RWPE2 (cell line): ENCODE measurements around the gene EOLA2.
"Not testable (repeated sequence)": the region's sequence is repeated elsewhere in the genome, so short reads cannot be mapped to it uniquely, and the experiment has no call there.

Experiments
- ATAC-seq: fragments of 200-7000 bp; cut with Tn5 transposase; 3 replicates; pipeline ENCODE4 v1.9.1; 2021; ENCODE audit warnings: low read depth
- DNase-seq: peaks from one replicate; pipeline ENCODE4 v3.0.0-alpha.2; 2020; ENCODE audit warnings: low spot score
- H3K27ac ChIP-seq: fragments of 450-650 bp; 2 replicates; pipeline ENCODE4 v1.5.1; 2017; ENCODE audit warnings: mild to moderate bottlenecking; ENCODE audit not compliant: poor library complexity, severe bottlenecking
- H3K27me3 ChIP-seq: fragments of 250-450 bp; sonication (Bioruptor Pico); 2 replicates; pipeline ENCODE4 v1.5.1; 2021; ENCODE audit warnings: mild to moderate bottlenecking, moderate library complexity; ENCODE audit not compliant: insufficient read depth, poor library complexity, severe bottlenecking
- H3K36me3 ChIP-seq: fragments of 250-450 bp; sonication (Bioruptor Pico); 2 replicates; pipeline ENCODE4 v1.5.1; 2020; ENCODE audit warnings: low read depth, mild to moderate bottlenecking, moderate library complexity
- H3K4me1 ChIP-seq: fragments of 250-450 bp; sonication (Bioruptor Pico); 2 replicates; pipeline ENCODE4 v1.5.1; 2021; ENCODE audit warnings: mild to moderate bottlenecking, moderate library complexity; ENCODE audit not compliant: insufficient read depth, poor library complexity, severe bottlenecking
- H3K4me3 ChIP-seq: fragments of 250-450 bp; sonication (Bioruptor Pico); 2 replicates; pipeline ENCODE4 v1.5.1; 2021; ENCODE audit warnings: mild to moderate bottlenecking, moderate library complexity; ENCODE audit not compliant: severe bottlenecking
- H3K9me3 ChIP-seq: fragments of 250-450 bp; sonication (Bioruptor Pico); 2 replicates; pipeline ENCODE4 v1.5.1; 2021; ENCODE audit warnings: mild to moderate bottlenecking, moderate library complexity; ENCODE audit not compliant: severe bottlenecking
- TF ChIP-seq, protein P1 (sequence below): fragments of 450-650 bp; IDR thresholded peaks from one replicate; pipeline ENCODE4 v1.5.1; 2017; ENCODE audit warnings: mild to moderate bottlenecking, moderate library complexity; ENCODE audit not compliant: poor library complexity, severe bottlenecking

The EOLA2 gene

GRCh38 chrX:149949743-149950436, 11.6 kb upstream of the EOLA2 start:
- TF ChIP-seq, protein P1, sequence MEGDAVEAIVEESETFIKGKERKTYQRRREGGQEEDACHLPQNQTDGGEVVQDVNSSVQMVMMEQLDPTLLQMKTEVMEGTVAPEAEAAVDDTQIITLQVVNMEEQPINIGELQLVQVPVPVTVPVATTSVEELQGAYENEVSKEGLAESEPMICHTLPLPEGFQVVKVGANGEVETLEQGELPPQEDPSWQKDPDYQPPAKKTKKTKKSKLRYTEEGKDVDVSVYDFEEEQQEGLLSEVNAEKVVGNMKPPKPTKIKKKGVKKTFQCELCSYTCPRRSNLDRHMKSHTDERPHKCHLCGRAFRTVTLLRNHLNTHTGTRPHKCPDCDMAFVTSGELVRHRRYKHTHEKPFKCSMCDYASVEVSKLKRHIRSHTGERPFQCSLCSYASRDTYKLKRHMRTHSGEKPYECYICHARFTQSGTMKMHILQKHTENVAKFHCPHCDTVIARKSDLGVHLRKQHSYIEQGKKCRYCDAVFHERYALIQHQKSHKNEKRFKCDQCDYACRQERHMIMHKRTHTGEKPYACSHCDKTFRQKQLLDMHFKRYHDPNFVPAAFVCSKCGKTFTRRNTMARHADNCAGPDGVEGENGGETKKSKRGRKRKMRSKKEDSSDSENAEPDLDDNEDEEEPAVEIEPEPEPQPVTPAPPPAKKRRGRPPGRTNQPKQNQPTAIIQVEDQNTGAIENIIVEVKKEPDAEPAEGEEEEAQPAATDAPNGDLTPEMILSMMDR = no peak
- no peaks in the 10 kb centered on the region for H3K9me3 ChIP-seq
- no peaks in the 10 kb centered on the region for H3K4me1 ChIP-seq
- ATAC-seq = no peak
- no peak overlapping the region for H3K27ac ChIP-seq
- H3K36me3 ChIP-seq = peaks cover 3% of the 10 kb centered on the region; the same call in 1 of the 2 replicates
- H3K27me3 ChIP-seq = no peaks in the 10 kb centered on the region
- H3K4me3 ChIP-seq = no peak overlapping the region
- no peak for DNase-seq

DNA sequence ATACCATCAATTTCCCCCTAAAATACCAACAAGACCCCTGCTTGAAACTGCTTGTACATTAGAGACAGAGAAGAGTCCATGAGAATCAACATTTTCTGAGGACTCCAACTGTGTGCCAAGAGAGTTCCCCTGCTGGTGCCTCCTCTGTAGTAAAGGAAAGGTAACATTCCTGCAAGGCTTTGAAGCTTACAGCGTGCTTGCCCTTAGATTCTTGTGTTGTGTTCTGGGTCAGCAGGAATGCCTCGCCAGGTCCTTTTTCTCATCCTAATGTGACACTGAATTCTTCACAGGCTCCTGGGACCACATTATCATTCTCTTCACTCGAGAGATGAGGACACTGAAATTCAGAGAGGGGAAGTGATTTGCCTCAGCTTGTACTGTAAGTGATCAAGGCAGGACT, 9.7 kb upstream of the EOLA2 start:
- Histone ChIP-seq H3K27ac (no peak overlapping the region), H3K27me3 (no peaks in the 10 kb centered on the region), H3K4me3 (no peak overlapping the region), H3K9me3 (no peaks in the 10 kb centered on the region), H3K36me3 (peaks cover 6% of the 10 kb centered on the region; the same call in 1 of the 2 replicates), H3K4me1 (no peaks in the 10 kb centered on the region)
- no peak for DNase-seq
- TF ChIP-seq, protein P1 = no peak
- no peak for ATAC-seq

- ATAC-seq = not testable (repeated sequence)
Measured at GRCh38 chrX:149946932-149947331, 8.6 kb upstream of the EOLA2 start.

DNA sequence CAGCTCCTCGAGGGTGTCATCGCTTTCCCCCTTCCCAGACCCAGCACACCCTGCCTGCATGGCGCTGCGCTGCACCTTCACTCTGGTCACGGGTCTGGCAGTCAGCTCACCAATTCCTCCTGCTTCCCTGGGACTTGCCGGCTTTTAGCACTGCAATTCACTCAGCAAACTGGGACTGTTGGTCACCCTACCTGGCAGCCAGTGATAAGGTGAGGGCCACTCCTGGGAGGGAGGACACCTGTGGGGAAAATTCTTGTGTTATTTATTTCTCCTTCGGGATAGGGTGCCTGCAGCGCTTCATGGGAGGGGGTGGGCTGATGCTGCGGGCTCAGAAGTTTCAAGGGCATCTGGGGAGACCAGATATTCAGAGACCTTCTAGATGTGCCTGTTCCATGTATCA, 7.5 kb upstream of the EOLA2 start:
- H3K27ac ChIP-seq, H3K36me3 ChIP-seq, DNase-seq, H3K4me3 ChIP-seq, ATAC-seq, H3K27me3 ChIP-seq, H3K9me3 ChIP-seq, H3K4me1 ChIP-seq: not testable (repeated sequence)

More at GRCh38 chrX:149946932-149947331, 8.6 kb upstream of the EOLA2 start:
- H3K27ac ChIP-seq, H3K4me3 ChIP-seq, H3K4me1 ChIP-seq, H3K9me3 ChIP-seq, H3K27me3 ChIP-seq, DNase-seq, H3K36me3 ChIP-seq: not testable (repeated sequence)

DNA sequence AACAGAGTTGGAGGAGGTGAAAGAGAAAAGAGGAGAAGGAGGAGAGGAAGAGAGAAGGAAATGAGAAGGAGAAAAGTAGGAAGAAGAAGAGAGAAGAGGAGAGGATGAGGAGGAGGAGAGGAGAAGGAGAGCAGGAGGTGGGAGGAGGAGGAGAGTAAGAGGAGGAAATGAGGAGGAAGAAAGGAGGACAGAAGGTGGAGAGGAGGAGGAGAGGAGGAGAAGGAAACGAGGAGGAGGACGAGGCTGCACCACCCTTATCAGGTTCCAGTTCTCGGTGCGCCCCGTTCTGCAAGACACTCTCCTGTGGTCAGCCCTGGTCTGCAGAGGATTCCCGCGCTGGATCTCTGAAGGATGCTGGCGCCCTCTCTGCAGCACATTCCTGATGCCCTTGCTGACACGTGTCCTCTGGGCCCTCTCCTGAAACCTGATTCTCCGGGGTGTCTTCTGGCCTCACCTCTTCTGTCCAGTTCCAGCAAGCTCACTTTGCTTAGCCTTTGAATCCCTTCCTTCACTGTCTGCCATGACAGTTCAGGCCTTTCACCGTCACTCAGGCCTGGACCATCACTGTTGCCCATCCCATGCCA, 6.9 kb upstream of the EOLA2 start:
- not testable (repeated sequence) for H3K27me3 ChIP-seq, DNase-seq, H3K4me1 ChIP-seq, ATAC-seq, H3K36me3 ChIP-seq, H3K27ac ChIP-seq, H3K9me3 ChIP-seq, H3K4me3 ChIP-seq

DNA sequence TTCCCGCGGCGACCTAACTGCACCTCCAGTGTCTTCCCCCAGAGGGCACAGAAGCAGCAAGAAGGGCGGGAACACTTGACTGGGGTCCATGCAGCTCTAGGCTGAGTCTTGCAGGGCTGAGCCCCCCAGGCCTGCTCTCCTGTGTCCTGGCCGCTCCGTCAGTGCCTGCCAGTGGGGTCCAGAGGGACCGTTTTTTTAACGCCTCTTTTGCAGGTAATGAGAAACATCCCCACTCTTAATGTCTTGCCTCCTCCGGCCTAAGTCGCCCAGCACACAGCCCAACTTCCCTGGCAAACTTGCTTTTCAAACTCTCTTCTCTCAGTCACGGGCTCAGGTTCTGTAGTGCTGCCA, 2.4 kb upstream of the EOLA2 start:
- H3K4me1 ChIP-seq, DNase-seq, ATAC-seq, H3K27me3 ChIP-seq, H3K9me3 ChIP-seq, H3K4me3 ChIP-seq, H3K27ac ChIP-seq, H3K36me3 ChIP-seq: not testable (repeated sequence)
- TF ChIP-seq, protein P1 = peak; percentile 39
